Measurements from ENCODE around the gene CHCHD10. TPM values are rescaled to one million over a fixed set of nuclear protein-coding genes. Genes with fewer than 3 reads are reported as not detected.
A peak's percentile ranks its signal among the peaks of the same experiment; 100 is the strongest.

Gene CHCHD10
- total and polyA plus RNA-seq, 2 of the 13 experiments (the other 11 are each of a cell fraction or from before 2014, with no cell fraction given) = 37.0 to 62.8 TPM

DNA sequence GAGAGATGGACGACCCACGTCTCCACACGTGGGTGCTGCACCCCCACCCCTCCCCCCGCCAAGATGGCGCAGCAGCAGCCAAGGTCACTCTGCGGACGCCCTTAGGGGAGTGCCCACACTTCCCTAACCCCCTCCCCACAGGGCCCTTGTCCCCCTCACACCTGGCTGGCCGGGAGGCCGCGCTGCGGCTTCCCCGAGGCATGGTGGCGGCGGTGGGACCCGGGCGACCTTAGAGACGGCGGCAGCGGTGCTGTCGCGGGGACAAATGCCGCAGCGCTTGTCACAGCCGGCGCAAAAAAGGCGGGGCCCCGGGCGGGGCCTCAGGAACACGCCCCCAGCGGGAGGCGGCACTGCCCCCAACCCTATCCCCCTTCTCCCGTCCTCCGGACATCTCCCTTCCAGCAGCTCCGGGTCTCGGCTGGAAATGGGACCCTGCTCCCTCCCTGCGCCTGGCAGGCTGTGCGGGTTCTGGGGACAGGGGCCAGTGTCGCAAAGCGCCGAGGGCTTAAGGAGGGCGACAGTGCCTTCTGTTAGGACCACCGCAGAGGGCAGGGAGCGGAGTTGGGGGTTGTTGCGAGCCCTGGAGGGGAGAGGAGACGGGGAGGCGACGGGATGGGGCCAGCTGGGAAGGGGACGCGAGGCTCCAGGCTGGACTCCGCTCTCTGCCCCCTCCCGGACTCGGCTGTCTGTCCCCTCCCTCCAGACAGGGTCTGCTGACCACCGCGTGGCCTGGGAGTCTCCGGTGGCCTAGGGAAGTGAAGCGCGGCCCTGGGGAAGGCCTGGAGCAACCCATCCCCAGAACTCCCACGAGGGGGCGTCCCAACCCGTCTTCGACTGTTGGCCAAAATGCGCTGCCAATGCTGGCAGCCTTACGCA lies at the start of gene CHCHD10 (continued):
- TF ChIP-seq, protein P1, sequence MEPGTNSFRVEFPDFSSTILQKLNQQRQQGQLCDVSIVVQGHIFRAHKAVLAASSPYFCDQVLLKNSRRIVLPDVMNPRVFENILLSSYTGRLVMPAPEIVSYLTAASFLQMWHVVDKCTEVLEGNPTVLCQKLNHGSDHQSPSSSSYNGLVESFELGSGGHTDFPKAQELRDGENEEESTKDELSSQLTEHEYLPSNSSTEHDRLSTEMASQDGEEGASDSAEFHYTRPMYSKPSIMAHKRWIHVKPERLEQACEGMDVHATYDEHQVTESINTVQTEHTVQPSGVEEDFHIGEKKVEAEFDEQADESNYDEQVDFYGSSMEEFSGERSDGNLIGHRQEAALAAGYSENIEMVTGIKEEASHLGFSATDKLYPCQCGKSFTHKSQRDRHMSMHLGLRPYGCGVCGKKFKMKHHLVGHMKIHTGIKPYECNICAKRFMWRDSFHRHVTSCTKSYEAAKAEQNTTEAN (CRISPR knock-in tag; conservative IDR thresholded peaks at IDR 0.05) = no peak
- TF ChIP-seq, protein P2, sequence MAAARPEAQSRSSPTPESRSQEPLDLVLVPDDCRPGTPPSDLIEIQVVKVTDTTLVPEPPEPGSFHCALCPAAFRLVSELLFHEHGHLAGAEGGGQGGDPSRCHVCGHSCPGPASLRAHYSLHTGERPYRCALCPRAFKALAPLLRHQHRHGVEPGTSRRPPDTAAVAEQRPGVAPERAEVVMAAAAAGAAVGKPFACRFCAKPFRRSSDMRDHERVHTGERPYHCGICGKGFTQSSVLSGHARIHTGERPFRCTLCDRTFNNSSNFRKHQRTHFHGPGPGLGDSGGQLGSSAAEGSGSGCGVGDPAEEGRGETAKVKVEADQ (CRISPR knock-in tag; IDR thresholded peaks at IDR 0.05; ENCODE audit: borderline replicate concordance) = 0 out of 2 replicates have a peak, but pooled peaks have one; percentile 7
- TF ChIP-seq SMYD3 (CRISPR knock-in tag; IDR thresholded peaks at IDR 0.05) = 0 out of 2 replicates have a peak, but pooled peaks have one; percentile 57
- TF ChIP-seq, protein P3, sequence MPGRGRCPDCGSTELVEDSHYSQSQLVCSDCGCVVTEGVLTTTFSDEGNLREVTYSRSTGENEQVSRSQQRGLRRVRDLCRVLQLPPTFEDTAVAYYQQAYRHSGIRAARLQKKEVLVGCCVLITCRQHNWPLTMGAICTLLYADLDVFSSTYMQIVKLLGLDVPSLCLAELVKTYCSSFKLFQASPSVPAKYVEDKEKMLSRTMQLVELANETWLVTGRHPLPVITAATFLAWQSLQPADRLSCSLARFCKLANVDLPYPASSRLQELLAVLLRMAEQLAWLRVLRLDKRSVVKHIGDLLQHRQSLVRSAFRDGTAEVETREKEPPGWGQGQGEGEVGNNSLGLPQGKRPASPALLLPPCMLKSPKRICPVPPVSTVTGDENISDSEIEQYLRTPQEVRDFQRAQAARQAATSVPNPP (CRISPR knock-in tag; IDR thresholded peaks at IDR 0.05) = peak; percentile 83; the same call in 1 of the 2 replicates
- no peak for TF ChIP-seq IKZF4 (CRISPR knock-in tag; IDR thresholded peaks at IDR 0.05; ENCODE audit: borderline replicate concordance, low read depth, not compliant biosample characterization)
- peak; percentile 94 for TF ChIP-seq ZFP82 (CRISPR knock-in tag; IDR thresholded peaks at IDR 0.05; ENCODE audit: borderline replicate concordance)
- TF ChIP-seq ZNF569 (CRISPR knock-in tag; IDR thresholded peaks at IDR 0.05; ENCODE audit: borderline replicate concordance) = 0 out of 2 replicates have a peak, but pooled peaks have one; percentile 70
- TF ChIP-seq SALL1 (CRISPR knock-in tag; IDR thresholded peaks at IDR 0.05) = peak; percentile 49
- no peak for TF ChIP-seq CBX2 (IDR thresholded peaks at IDR 0.05; ENCODE audit: low read depth, low read length)
- no peak for TF ChIP-seq CBX2 (CRISPR knock-in tag; IDR thresholded peaks at IDR 0.05; ENCODE audit: low read depth)
- TF ChIP-seq ZFX (CRISPR knock-in tag; IDR thresholded peaks at IDR 0.05; ENCODE audit: low read depth) = peak; percentile 94
- 0 out of 2 replicates have a peak, but pooled peaks have one; percentile 33 for TF ChIP-seq ZNF674 (CRISPR knock-in tag; IDR thresholded peaks at IDR 0.05; ENCODE audit: low read depth)
- peak; percentile 85 for TF ChIP-seq PHF21A (CRISPR knock-in tag; IDR thresholded peaks at IDR 0.05)
- TF ChIP-seq ELF3 (CRISPR knock-in tag; IDR thresholded peaks at IDR 0.05) = no peak; the same call in 1 of the 2 replicates
- TF ChIP-seq PRPF4 (IDR thresholded peaks at IDR 0.05; ENCODE audit: low read depth, low read length, poor library complexity, severe bottlenecking) = no peak
- 0 out of 2 replicates have a peak, but pooled peaks have one; percentile 67 for TF ChIP-seq ZSCAN29 (CRISPR knock-in tag; conservative IDR thresholded peaks at IDR 0.05)
- TF ChIP-seq, protein P4, sequence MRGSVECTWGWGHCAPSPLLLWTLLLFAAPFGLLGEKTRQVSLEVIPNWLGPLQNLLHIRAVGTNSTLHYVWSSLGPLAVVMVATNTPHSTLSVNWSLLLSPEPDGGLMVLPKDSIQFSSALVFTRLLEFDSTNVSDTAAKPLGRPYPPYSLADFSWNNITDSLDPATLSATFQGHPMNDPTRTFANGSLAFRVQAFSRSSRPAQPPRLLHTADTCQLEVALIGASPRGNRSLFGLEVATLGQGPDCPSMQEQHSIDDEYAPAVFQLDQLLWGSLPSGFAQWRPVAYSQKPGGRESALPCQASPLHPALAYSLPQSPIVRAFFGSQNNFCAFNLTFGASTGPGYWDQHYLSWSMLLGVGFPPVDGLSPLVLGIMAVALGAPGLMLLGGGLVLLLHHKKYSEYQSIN (CRISPR knock-in tag; IDR thresholded peaks at IDR 0.05; ENCODE audit: borderline replicate concordance) = no peak
- 0 out of 2 replicates have a peak, but pooled peaks have one; percentile 65 for TF ChIP-seq MTF2 (CRISPR knock-in tag; IDR thresholded peaks at IDR 0.05; ENCODE audit: borderline replicate concordance)
- TF ChIP-seq, protein P5, sequence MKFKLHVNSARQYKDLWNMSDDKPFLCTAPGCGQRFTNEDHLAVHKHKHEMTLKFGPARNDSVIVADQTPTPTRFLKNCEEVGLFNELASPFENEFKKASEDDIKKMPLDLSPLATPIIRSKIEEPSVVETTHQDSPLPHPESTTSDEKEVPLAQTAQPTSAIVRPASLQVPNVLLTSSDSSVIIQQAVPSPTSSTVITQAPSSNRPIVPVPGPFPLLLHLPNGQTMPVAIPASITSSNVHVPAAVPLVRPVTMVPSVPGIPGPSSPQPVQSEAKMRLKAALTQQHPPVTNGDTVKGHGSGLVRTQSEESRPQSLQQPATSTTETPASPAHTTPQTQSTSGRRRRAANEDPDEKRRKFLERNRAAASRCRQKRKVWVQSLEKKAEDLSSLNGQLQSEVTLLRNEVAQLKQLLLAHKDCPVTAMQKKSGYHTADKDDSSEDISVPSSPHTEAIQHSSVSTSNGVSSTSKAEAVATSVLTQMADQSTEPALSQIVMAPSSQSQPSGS (CRISPR knock-in tag; IDR thresholded peaks at IDR 0.05) = no peak; the same call in 1 of the 2 replicates
- TF ChIP-seq CBX5 (CRISPR knock-in tag; IDR thresholded peaks at IDR 0.05; ENCODE audit: borderline replicate concordance) = no peak
- TF ChIP-seq JUNB (CRISPR knock-in tag; IDR thresholded peaks at IDR 0.05; ENCODE audit: borderline replicate concordance) = no peak
- peak; percentile 44; the same call in 1 of the 2 replicates for TF ChIP-seq ZNF460 (CRISPR knock-in tag; IDR thresholded peaks at IDR 0.05; ENCODE audit: borderline replicate concordance)
